Measurements from ENCODE around the gene SORBS2.
"Not testable (repeated sequence)": the region's sequence is repeated elsewhere in the genome, so short reads cannot be mapped to it uniquely, and the experiment has no call there.

SORBS2 gene

GRCh38 chr4:185565696-185566095 lies 246.3 kb downstream of the SORBS2 start:
- DNase-seq (ENCODE audit: low read depth, low spot score), result no peak

GRCh38 chr4:185564349-185564748 lies 247.6 kb downstream of the SORBS2 start:
- DNase-seq (ENCODE audit: low read depth, low spot score), result no peak

GRCh38 chr4:185562531-185562930 lies 249.5 kb downstream of the SORBS2 start:
- no peak for DNase-seq (ENCODE audit: low read depth, low spot score)

GRCh38 chr4:185560316-185560715 lies 251.7 kb downstream of the SORBS2 start:
- DNase-seq (ENCODE audit: low read depth, low spot score), result no peak

- DNase-seq (ENCODE audit: low read depth, low spot score), result no peak
These were observed 252.1 kb downstream of the SORBS2 start for GRCh38 chr4:185559915-185560281.

- DNase-seq (ENCODE audit: low read depth, low spot score), result not testable (repeated sequence)
These were observed 252.6 kb downstream of the SORBS2 start for GRCh38 chr4:185559251-185559914.

GRCh38 chr4:185554365-185555126 lies 257.4 kb downstream of the SORBS2 start:
- DNase-seq (ENCODE audit: low read depth, low spot score), result no peak

GRCh38 chr4:185552254-185552653 lies 259.7 kb downstream of the SORBS2 start:
- no peak for DNase-seq (ENCODE audit: low read depth, low spot score)

GRCh38 chr4:185550933-185551332 lies 261.1 kb downstream of the SORBS2 start:
- no peak for DNase-seq (ENCODE audit: low read depth, low spot score)

GRCh38 chr4:185549095-185549639 lies 262.8 kb downstream of the SORBS2 start:
- DNase-seq (ENCODE audit: low read depth, low spot score), result no peak

- DNase-seq (ENCODE audit: low read depth, low spot score), result no peak
These were observed 263.4 kb downstream of the SORBS2 start for GRCh38 chr4:185548587-185548986.

GRCh38 chr4:185546335-185546734 lies 265.7 kb downstream of the SORBS2 start:
- DNase-seq (ENCODE audit: low read depth, low spot score), result no peak

GRCh38 chr4:185542626-185543315 lies 269.2 kb downstream of the SORBS2 start:
- DNase-seq (ENCODE audit: low read depth, low spot score), result no peak

- DNase-seq (ENCODE audit: low read depth, low spot score), result no peak
These were observed 270.7 kb downstream of the SORBS2 start for GRCh38 chr4:185541251-185541727.

GRCh38 chr4:185540487-185541120 lies 271.4 kb downstream of the SORBS2 start:
- no peak for DNase-seq (ENCODE audit: low read depth, low spot score)

GRCh38 chr4:185540040-185540439 lies 272.0 kb downstream of the SORBS2 start:
- no peak for DNase-seq (ENCODE audit: low read depth, low spot score)

- no peak for DNase-seq (ENCODE audit: low read depth, low spot score)
These were observed 273.2 kb downstream of the SORBS2 start for GRCh38 chr4:185538806-185539205.

- no peak for DNase-seq (ENCODE audit: low read depth, low spot score)
These were observed 275.6 kb downstream of the SORBS2 start for GRCh38 chr4:185536411-185536709.

GRCh38 chr4:185535612-185536410 lies 276.2 kb downstream of the SORBS2 start:
- DNase-seq (ENCODE audit: low read depth, low spot score), result no peak
